H1 (cell line): ENCODE results near the gene FGL2.

ENCODE experiments used
- POLR2A ChIP-seq, 2 experiments: IDR thresholded peaks; 1 replicate in 1 of 2; 2 replicates in 1 of 2; pipeline ENCODE4 v1.6.1; 2011; ENCODE audit warnings: low read depth in 2 of 2, low read length in 2 of 2, mild to moderate bottlenecking in 2 of 2; ENCODE audit errors: control extremely low read depth in 1 of 2
- USF2 ChIP-seq: IDR thresholded peaks from 2 replicates; pipeline ENCODE4 v1.6.1; 2011; ENCODE audit warnings: low read length, improper control_type of control experiment

GRCh38 chr7:77216181-77216845 is 16.7 kb upstream of the FGL2 start:
- TF ChIP-seq POLR2A (IDR thresholded peaks at IDR 0.05; ENCODE audit: control extremely low read depth in 1 of 2, low read depth in 2 of 2, low read length in 2 of 2): no peak
- TF ChIP-seq USF2: no peak
